Body of pancreas (tissue), 4 donors: ENCODE results near the gene MYO1A.

Source experiments
- POLR2A ChIP-seq, 3 donors: fragments of 450-650 bp; IDR thresholded peaks; one replicate each; pipeline ENCODE4 v1.6.1; 2016; ENCODE audit warnings: antibody characterized with exemption in 3 of 3, mild to moderate bottlenecking in 2 of 3
- TF ChIP-seq, protein P1 (sequence below), 7 experiments: fragments of 450-650 bp in 4 of 7; fragments of 200-600 bp in 3 of 7; sonication (generic) in 3 of 7; IDR thresholded peaks; one replicate each; pipeline ENCODE4 v1.5.1; 2016 to 2019; ENCODE audit warnings: antibody characterized with exemption in 7 of 7

DNA sequence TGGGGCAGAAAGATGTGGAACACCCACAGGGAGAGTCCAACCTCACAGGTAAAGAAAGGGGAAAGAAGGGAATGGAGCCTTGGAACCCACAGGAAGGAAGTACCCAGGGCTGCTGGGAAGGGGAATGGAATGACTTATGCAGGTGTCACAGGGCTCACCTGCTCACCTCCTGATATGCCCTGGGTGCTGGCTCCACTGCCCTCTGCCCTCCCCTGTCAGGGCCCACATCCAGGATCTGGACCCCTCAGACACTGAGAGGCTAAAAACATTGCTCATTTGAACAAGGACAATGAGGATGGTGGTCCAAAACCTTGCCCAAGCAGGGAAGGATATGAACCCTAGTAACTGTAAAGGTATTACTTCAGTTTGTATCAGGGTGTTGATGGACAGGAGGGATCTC lies 62.9 kb downstream of the MYO1A start:
- TF ChIP-seq, protein P1, sequence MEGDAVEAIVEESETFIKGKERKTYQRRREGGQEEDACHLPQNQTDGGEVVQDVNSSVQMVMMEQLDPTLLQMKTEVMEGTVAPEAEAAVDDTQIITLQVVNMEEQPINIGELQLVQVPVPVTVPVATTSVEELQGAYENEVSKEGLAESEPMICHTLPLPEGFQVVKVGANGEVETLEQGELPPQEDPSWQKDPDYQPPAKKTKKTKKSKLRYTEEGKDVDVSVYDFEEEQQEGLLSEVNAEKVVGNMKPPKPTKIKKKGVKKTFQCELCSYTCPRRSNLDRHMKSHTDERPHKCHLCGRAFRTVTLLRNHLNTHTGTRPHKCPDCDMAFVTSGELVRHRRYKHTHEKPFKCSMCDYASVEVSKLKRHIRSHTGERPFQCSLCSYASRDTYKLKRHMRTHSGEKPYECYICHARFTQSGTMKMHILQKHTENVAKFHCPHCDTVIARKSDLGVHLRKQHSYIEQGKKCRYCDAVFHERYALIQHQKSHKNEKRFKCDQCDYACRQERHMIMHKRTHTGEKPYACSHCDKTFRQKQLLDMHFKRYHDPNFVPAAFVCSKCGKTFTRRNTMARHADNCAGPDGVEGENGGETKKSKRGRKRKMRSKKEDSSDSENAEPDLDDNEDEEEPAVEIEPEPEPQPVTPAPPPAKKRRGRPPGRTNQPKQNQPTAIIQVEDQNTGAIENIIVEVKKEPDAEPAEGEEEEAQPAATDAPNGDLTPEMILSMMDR (IDR thresholded peaks at IDR 0.05) = no peak
- no peak for TF ChIP-seq POLR2A (IDR thresholded peaks at IDR 0.05)
